Measurements from ENCODE around the gene FNDC3B.

Gene FNDC3B

DNA sequence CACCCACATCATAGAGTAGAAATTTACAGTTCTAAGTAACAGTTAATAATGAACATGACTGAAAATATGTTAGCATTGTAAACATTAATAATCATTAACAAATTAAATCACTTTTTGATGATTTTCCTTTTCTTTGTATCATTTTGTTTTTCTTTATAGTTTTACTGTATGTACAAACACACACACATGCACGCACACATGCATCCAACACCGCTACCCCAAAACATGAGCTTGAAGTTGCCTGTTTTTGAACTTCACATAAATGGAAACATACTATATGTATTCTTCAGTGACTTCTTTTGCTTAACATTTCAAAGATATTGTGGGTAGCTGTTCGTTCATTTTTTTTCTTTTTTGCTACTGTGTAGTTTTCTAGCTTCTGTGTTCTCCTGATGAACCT is 123.9 kb downstream of the FNDC3B start:
- TF ChIP-seq, protein P1, sequence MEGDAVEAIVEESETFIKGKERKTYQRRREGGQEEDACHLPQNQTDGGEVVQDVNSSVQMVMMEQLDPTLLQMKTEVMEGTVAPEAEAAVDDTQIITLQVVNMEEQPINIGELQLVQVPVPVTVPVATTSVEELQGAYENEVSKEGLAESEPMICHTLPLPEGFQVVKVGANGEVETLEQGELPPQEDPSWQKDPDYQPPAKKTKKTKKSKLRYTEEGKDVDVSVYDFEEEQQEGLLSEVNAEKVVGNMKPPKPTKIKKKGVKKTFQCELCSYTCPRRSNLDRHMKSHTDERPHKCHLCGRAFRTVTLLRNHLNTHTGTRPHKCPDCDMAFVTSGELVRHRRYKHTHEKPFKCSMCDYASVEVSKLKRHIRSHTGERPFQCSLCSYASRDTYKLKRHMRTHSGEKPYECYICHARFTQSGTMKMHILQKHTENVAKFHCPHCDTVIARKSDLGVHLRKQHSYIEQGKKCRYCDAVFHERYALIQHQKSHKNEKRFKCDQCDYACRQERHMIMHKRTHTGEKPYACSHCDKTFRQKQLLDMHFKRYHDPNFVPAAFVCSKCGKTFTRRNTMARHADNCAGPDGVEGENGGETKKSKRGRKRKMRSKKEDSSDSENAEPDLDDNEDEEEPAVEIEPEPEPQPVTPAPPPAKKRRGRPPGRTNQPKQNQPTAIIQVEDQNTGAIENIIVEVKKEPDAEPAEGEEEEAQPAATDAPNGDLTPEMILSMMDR (conservative IDR thresholded peaks at IDR 0.05; ENCODE audit: control insufficient read depth, insufficient read depth, low read depth, low read length) = no peak
- H3K4me3 ChIP-seq (ENCODE audit: control insufficient read depth, low read depth, low read length) = no peak overlapping the region
- no peak for DNase-seq (ENCODE audit: low read depth)

DNA sequence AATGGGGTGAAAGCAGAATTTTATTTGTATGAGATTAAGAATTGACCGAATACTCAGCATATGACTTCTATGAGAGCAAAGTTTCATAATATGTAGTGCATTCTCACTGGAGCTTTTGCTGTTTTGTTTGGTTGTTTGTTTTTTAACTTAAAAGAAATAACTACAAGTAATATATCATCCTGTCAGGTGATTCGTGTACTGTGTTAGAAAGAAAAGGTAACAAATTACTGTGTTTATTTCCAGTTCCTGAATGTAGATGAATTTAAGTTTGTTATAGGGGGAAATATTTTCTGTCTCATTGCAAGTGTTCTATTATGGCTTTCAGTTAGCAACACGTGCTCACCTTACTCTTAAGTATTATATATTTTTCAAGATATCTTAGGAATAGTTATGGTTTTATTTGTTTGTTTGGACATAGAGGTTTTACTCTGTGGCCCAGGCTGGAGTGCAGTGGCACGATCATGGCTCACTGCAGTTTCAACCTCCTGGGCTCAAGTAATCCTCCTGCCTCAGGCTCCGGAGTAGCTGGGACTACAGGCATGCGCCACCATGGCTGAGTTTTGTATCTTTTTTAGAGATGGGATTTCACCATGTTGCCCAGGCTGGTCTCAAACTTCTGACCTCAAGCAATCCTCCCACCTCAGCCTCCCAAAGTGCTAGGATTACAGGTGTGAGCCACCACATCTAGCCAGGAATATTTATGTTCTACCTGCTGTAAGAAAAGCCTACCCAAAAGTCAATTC is 125.4 kb downstream of the FNDC3B start:
- DNase-seq (ENCODE audit: low read depth) = no peak
- TF ChIP-seq, protein P1 (conservative IDR thresholded peaks at IDR 0.05; ENCODE audit: control insufficient read depth, insufficient read depth, low read depth, low read length) = no peak
- H3K4me3 ChIP-seq (ENCODE audit: control insufficient read depth, low read depth, low read length) = no peak overlapping the region

DNA sequence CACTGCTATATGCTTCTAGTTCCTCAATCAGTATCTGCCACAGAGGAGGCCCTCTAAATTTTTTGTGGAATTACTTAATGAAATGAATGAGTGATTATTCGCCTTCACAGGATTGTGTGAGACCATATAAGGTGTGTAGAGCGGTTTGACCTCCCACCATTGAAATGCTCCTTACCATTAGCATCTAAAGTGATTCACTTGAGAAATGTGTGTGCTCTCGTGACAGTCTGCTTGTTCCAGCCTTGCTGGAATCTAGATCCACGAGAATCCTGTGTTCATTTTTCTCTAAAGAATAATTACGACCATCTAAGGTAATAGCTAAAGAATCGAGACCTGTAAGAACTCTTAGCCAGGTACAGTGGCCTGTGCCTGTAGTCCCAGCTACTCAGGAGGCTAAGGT is 126.9 kb downstream of the FNDC3B start:
- H3K4me3 ChIP-seq (ENCODE audit: control insufficient read depth, low read depth, low read length) = no peak overlapping the region
- TF ChIP-seq, protein P1 (conservative IDR thresholded peaks at IDR 0.05; ENCODE audit: control insufficient read depth, insufficient read depth, low read depth, low read length) = no peak
- no peak for DNase-seq (ENCODE audit: low read depth)

DNA sequence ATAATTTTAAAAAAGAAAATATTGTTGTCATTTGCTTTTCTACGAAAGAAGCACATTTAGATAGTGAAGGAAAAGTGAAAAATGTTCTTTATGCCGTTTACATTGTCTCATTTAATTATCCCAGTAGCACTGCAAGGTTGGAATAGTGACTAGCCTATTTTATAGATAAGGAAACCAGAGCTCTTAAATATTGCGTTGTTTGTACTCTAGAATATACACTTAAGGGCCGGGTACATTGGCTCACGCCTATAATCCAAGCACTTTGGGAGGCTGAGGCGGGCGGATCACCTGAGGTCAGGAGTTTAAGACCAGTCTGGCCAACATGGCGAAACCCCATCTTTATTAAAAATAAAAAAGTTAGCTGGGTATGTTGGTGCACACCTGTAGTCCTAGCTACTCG is 127.5 kb downstream of the FNDC3B start:
- TF ChIP-seq, protein P1 (conservative IDR thresholded peaks at IDR 0.05; ENCODE audit: control insufficient read depth, insufficient read depth, low read depth, low read length) = no peak
- no peak for DNase-seq (ENCODE audit: low read depth)
- no peak overlapping the region for H3K4me3 ChIP-seq (ENCODE audit: control insufficient read depth, low read depth, low read length)

DNA sequence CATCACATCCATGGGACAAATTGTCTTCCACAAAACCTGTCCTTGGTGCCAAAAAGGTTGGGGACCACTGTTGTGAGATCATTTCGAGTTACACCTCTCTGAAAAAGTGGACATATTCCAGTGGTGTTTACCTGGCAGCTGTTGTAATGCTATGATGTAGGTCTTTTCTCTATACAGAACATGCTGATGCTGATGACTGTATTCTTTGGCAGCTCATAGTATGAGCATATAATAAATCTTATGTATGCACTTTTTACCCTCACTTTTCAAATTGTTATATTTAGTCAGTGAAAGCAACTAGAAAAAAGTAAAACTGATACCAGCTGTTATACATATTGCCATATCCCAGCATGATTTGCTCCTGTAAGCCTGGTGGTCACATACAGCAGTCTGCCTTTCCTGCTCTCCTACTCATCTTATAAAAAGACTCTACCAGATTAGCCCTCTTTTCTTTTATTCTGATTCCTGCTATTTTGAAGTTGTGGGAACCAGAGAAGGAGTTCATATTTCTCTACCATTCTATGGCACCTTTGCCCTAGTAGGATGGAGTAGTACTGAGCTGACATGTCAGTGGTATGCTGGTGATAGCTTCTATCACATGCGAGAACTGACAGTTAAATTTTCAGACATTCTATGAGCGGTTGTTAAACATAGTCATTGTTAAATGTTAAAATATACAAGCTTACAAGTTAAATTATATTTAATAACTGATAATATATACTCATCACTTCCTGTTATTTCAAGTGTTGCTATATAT is 128.7 kb downstream of the FNDC3B start:
- H3K4me3 ChIP-seq (ENCODE audit: control insufficient read depth, low read depth, low read length) = no peak overlapping the region
- TF ChIP-seq, protein P1 (conservative IDR thresholded peaks at IDR 0.05; ENCODE audit: control insufficient read depth, insufficient read depth, low read depth, low read length) = no peak
- peak; percentile 71 for DNase-seq (ENCODE audit: low read depth)

DNA sequence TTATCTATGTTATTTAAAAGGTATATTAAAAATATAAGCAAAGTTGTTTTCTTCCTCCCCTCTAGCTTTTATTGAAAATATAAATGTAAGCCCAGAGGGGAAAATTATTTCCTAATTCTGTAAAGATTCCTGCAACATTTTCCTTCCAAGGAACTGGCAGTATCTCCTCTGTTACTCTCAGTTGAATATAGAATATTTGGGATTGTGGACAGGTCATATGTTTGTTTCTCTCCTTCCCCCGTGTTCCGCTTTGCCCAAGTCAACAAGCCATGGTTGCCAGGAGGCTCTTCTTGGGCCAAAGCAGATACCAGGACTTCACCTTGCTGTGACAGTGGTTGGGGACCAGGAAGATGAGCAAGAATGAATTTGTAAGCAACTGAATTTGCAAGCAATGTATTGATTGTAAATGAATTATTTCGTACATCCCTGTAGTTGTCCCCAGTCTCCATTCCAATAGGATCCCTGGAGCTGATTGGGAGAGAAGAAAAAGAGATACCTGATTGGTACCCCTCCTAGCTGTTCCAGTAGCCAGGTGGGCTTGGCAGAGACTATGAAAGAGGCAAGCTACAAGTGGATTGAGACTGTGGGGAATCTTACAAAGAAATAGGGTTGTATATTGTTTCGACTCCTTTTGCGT is 130.8 kb downstream of the FNDC3B start:
- no peak for DNase-seq (ENCODE audit: low read depth)
- H3K4me3 ChIP-seq (ENCODE audit: control insufficient read depth, low read depth, low read length) = no peak overlapping the region
- TF ChIP-seq, protein P1 (conservative IDR thresholded peaks at IDR 0.05; ENCODE audit: control insufficient read depth, insufficient read depth, low read depth, low read length) = no peak

All from fibroblast of mammary gland (primary cell).